IPS-18c (cell line): Measurements from ENCODE around the gene MED13.
"Not testable (repeated sequence)": the region's sequence is repeated elsewhere in the genome, so short reads cannot be mapped to it uniquely, and the experiment has no call there.

Experiments used
- H3K4me3 ChIP-seq: 2 replicates; pipeline ENCODE4 v1.7.0; 2013; ENCODE audit warnings: low read depth, mild to moderate bottlenecking, low read length, moderate library complexity; ENCODE audit not compliant: insufficient read depth
- H3K9me3 ChIP-seq: one replicate; pipeline ENCODE4 v1.6.1; 2013; ENCODE audit warnings: mild to moderate bottlenecking, low read length, moderate library complexity; ENCODE audit not compliant: control insufficient read depth, insufficient read depth

MED13 gene

DNA sequence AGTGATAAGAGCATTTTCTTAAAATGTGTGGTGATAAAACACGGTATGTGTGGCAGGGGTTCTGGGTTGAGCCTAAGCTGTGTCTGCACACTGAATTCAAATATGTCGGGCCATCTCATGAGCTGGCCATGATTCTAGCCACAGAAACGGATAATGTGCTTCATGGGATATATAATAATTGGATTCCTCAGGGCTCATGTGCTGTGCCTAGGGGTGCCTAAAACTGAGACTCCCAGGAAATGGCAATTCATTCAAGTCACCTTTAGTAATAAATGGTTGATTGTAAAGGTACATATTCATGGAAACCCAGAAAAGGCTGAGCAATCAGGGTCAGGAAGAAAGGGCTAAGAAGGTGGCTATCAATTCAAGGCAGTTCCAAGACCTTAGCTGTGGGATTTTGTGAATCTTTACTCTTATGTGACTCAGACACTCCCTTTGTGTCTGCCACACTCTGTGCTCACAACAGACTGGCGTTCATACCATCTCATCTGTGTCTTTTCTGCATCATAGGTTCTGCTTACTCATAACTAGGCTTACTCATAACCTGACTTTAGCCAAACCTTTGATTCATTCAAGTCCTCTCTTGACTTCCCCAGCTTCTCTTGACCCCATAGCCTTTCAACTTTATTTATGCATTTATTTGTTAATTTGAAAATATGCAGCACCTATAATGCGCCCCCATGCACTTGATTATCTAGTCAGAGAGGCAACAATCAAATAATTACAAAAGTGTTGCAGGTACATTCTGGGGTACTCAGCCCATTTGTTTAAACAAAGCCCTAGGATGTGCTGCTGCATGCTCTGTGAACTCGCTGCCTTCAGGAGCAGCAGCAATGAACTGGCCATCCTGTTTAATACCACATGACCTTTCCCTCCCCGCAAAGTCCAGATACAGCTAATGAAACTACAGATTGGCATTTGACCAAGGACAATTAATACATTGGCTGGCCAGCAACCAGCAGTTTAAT lies 28.4 kb upstream of the MED13 start:
- no peaks in the 10 kb centered on the region for H3K9me3 ChIP-seq
- H3K4me3 ChIP-seq = no peak overlapping the region

DNA sequence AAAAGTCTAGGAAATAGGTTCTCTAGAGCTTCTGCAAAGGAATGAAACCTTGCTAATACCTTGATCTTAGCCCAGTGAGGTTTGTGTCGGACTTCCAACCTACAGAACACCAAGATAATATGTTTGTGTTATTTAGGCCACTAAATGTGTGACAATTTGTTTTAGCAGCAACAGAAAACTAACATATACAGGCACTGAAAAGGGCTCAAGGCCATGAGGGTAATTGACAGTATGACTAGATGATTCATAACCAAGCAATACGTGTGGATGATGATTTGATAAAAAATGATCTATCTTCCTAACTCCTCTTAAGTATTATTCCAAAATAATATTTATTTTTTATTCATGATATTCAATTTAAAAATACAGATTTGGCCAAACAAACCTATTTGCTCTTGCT lies 27.7 kb upstream of the MED13 start:
- H3K4me3 ChIP-seq = no peak overlapping the region
- H3K9me3 ChIP-seq = no peaks in the 10 kb centered on the region

DNA sequence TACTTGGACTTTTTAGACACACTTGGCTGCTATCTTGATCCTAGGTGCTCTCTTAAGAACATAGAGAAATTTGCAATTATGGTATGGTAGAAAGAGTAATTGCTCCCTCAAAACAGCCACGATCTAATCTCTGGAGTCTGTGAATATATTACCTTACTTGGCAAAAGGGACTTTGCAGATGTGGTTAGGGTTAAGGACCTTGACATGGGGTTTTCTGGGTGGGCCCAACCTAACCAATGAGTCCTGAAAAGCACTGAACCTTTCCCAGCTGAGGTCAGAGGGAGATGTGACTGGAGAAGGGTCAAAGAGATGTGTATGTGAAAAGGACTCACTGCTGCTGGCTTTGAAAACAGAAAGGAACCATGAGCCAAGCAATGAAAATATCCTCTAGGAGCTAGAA lies 26.7 kb upstream of the MED13 start:
- Histone ChIP-seq H3K9me3 (no peaks in the 10 kb centered on the region), H3K4me3 (no peak overlapping the region)

- H3K9me3 ChIP-seq = no peaks in the 10 kb centered on the region
These were observed 25.8 kb upstream of the MED13 start for GRCh38 chr17:62090868-62091267.

GRCh38 chr17:62090021-62090824 lies 25.1 kb upstream of the MED13 start:
- H3K9me3 ChIP-seq = no peaks in the 10 kb centered on the region
- H3K4me3 ChIP-seq = no peak overlapping the region

More at GRCh38 chr17:62090868-62091267, 25.8 kb upstream of the MED13 start:
- H3K4me3 ChIP-seq = no peak overlapping the region

GRCh38 chr17:62089334-62089733 lies 24.3 kb upstream of the MED13 start:
- no peaks in the 10 kb centered on the region for H3K9me3 ChIP-seq
- no peak overlapping the region for H3K4me3 ChIP-seq

DNA sequence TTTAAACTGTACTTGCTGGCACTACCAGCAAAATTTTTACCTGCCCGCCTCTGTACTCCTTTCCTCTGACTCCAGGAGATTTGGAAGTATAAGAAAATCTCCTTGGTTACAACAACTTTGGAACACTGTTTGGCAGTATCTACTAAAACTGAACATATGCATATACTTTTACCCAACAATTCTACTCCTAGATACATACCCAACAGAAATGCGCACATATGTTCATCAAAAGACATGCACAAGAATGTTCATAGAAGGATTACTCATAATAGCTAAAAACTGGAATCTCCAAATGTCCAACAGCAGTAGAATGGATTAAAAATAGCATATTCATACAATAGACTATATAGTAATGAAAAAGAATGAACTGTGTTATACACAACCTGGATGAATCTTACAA lies 21.7 kb upstream of the MED13 start:
- H3K9me3 ChIP-seq = no peaks in the 10 kb centered on the region
- no peak overlapping the region for H3K4me3 ChIP-seq

DNA sequence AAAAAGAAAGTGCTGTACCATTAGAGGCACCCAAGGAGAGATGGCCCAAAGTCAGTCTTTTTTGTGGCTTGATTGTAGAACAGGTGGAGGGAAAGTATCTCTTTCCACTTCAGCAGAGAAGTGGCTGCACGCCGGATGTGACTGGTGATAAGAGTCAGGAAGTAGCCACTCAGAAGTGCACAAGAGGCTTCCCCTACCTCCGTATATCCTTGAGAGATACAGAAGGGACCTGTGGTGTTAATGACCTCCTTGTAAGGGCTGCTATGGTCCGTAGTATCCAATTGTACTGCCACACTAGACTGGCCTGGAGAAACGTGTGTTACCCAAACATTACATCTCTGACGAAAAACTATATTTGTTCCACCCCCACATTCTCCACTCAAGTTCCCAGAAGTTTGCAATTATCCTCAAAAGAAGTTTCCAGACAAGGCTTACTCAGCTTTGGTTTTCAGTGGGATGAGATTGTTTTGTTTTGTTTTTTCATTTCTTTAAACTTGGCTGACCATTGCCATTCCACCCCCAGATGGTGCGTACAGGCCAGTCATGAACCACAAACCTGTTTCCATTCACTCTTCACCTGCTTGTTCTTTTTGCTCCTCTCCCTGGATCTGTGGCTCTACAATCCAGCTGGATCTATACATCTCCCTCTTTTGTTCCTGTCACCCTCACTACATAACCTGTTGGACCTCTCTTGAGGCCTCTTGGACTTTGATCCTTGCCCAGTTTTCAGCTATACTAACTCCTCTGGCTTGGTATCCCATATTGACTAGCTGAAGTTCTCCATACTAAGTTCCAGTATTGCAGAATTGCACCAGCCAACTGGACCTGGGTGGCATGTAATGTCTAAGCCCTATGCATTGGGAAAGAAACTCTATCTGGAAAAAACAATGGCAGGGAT lies 20.7 kb upstream of the MED13 start:
- no peak overlapping the region for H3K4me3 ChIP-seq
- no peaks in the 10 kb centered on the region for H3K9me3 ChIP-seq

DNA sequence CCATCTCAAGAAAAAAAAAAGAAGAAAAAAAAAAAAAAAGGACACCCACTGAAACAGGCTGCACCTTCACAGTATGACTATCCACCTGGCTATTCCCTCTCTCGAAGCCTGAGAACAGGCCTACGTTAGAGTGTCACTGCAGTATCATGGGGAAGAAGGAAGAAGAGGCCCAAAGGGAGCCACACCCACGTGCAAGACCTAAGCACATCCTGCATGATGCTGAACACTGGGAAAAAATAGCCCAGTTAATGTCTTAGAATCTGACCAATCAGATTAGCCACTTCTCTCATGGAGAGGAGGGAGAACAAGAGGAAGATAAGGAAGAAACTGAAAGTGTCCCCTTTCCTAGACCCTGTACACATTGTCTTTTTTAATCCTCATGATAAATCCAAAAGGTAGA lies 19.5 kb upstream of the MED13 start:
- Histone ChIP-seq H3K9me3 (no peaks in the 10 kb centered on the region), H3K4me3 (no peak overlapping the region)

DNA sequence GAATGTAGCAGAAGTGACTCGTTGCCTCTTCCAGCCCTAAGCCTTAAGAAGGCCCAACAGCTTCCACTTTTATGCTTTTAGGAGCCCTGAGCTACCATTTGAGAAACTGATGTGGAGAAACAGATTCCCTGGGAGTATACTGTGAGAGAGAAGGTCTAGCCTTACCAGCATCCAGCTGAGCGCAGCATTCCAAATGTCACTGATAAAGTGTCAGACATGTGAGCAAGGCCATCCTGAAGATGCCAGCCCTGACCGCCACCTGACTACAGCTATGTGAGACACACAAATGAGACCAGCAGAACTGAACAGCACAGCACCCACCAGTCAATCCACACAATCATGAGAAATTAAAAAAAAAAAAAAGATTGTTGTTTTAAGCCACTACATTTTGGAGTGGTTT lies 18.6 kb upstream of the MED13 start:
- no peaks in the 10 kb centered on the region for H3K9me3 ChIP-seq
- no peak overlapping the region for H3K4me3 ChIP-seq

GRCh38 chr17:62080647-62081046 lies 15.6 kb upstream of the MED13 start:
- no peaks in the 10 kb centered on the region for H3K9me3 ChIP-seq
- H3K4me3 ChIP-seq = no peak overlapping the region

- Histone ChIP-seq H3K4me3 (no peak overlapping the region), H3K9me3 (no peaks in the 10 kb centered on the region)
These were observed 12.9 kb upstream of the MED13 start for GRCh38 chr17:62078009-62078408.

DNA sequence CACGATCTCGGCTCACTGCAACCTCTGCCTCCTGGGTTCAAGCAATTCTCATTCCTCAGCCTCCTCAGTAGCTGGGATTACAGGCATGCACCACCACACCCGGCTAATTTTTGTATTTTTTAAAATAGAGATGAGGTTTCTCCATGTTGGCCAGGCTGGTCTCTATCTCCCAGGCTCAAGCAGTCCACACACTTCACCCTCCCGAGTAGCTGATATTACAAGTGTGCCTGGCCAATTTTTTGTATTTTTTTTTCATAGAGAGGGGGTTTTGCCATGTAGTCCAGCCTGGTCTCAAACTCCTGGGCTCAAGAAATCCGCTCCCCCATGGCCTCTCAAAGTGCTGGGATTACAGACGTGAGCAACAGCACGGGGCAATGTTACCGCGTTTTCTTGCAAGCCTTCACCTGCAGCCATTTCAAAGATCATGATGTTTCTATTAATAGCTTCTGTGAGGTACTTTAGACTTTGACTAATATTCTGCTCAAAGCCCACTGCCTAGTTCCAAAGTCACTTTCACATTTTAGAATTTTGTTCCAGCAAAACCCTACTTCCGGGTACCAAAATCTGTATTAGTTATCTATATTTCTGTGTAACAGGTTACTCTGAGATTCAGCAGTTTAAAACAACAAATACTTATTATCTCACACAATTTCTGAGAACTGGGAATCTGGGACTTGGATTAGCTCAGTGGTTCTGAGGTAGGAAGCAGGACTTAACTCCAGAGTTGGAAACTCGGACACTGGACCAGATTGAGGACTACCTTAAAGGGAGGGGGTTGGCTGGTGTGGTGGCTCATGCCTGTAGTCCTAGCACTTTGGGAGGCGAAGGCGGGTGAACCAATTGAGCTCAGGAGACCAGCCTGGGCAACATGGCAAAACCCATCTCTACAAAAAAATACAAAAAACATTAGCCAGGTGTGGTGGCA lies 12.0 kb upstream of the MED13 start:
- no peak overlapping the region for H3K4me3 ChIP-seq
- no peaks in the 10 kb centered on the region for H3K9me3 ChIP-seq

- Histone ChIP-seq H3K9me3 (no peaks in the 10 kb centered on the region), H3K4me3 (no peak overlapping the region)
These were observed 10.3 kb upstream of the MED13 start for GRCh38 chr17:62075308-62075815.

DNA sequence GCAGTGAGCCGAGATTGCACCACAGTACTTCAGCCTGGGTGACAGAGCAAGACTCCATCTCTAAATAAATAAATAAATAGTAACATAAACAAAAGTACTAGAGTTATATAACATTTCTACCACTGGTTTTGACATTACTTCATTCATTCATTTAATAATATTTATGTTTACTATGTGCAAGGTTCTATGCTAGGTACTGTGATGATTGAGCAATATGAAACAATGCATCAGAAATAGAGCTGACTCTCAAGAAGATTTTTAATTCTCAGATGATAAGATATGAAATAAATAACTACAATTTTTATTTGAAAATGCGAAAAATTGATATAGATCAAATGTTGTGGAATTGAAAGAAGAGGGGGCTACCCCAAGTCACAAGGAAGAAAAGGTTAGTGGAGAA lies 8.9 kb upstream of the MED13 start:
- Histone ChIP-seq H3K9me3 (no peaks in the 10 kb centered on the region), H3K4me3 (no peak overlapping the region)

GRCh38 chr17:62072855-62073254 lies 7.8 kb upstream of the MED13 start:
- not testable (repeated sequence) for H3K9me3 ChIP-seq, H3K4me3 ChIP-seq
